ENCODE results near the gene HOXB2. TPM values are rescaled to one million over a fixed set of nuclear protein-coding genes. Genes with fewer than 3 reads are reported as not detected.

The HOXB2 gene
- total RNA-seq, 2 donors from 2014 or later: 4.8 to 5.5 TPM

GRCh38 chr17:48556576-48557401, 11.9 kb upstream of the HOXB2 start:
- H3K9me3 ChIP-seq: no peaks in the 10 kb centered on the region
- H3K4me3 ChIP-seq: no peak overlapping the region
- H3K27me3 ChIP-seq: peaks cover 0 to 7% of the 10 kb centered on the region in 2 donors
- no peak for DNase-seq (ENCODE audit: low spot score)
- TF ChIP-seq, protein P1, sequence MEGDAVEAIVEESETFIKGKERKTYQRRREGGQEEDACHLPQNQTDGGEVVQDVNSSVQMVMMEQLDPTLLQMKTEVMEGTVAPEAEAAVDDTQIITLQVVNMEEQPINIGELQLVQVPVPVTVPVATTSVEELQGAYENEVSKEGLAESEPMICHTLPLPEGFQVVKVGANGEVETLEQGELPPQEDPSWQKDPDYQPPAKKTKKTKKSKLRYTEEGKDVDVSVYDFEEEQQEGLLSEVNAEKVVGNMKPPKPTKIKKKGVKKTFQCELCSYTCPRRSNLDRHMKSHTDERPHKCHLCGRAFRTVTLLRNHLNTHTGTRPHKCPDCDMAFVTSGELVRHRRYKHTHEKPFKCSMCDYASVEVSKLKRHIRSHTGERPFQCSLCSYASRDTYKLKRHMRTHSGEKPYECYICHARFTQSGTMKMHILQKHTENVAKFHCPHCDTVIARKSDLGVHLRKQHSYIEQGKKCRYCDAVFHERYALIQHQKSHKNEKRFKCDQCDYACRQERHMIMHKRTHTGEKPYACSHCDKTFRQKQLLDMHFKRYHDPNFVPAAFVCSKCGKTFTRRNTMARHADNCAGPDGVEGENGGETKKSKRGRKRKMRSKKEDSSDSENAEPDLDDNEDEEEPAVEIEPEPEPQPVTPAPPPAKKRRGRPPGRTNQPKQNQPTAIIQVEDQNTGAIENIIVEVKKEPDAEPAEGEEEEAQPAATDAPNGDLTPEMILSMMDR (IDR thresholded peaks at IDR 0.05): no peak
- H3K27ac ChIP-seq: no peak overlapping the region
- peaks cover 0 to 22% of the 10 kb centered on the region in 2 donors for H3K4me1 ChIP-seq
- H3K36me3 ChIP-seq: no peaks in the 10 kb centered on the region

- Histone ChIP-seq H3K4me3 (no peak overlapping the region), H3K4me1 (peaks cover 0 to 22% of the 10 kb centered on the region in 2 donors), H3K27ac (no peak overlapping the region), H3K27me3 (peaks cover 0 to 7% of the 10 kb centered on the region in 2 donors), H3K9me3 (no peaks in the 10 kb centered on the region), H3K36me3 (no peaks in the 10 kb centered on the region)
- DNase-seq (ENCODE audit: low spot score): no peak
- TF ChIP-seq, protein P1 (IDR thresholded peaks at IDR 0.05): no peak
Observed at GRCh38 chr17:48556229-48556575, 11.3 kb upstream of the HOXB2 start.

- H3K27ac ChIP-seq: peak overlapping the region; percentile 56 to 66
- H3K36me3 ChIP-seq: no peaks in the 10 kb centered on the region
- H3K4me1 ChIP-seq: peaks cover 0 to 22% of the 10 kb centered on the region in 2 donors
- no peaks in the 10 kb centered on the region for H3K9me3 ChIP-seq
- TF ChIP-seq, protein P1 (IDR thresholded peaks at IDR 0.05): peak in 1 of 2 donors; percentile 47
- peak overlapping the region; percentile 22 to 47 for H3K4me3 ChIP-seq
- DNase-seq (ENCODE audit: low spot score): no peak
- H3K27me3 ChIP-seq: peaks cover under 1 to 7% of the 10 kb centered on the region in 2 donors
Observed at GRCh38 chr17:48555258-48556228, 10.6 kb upstream of the HOXB2 start.

DNA sequence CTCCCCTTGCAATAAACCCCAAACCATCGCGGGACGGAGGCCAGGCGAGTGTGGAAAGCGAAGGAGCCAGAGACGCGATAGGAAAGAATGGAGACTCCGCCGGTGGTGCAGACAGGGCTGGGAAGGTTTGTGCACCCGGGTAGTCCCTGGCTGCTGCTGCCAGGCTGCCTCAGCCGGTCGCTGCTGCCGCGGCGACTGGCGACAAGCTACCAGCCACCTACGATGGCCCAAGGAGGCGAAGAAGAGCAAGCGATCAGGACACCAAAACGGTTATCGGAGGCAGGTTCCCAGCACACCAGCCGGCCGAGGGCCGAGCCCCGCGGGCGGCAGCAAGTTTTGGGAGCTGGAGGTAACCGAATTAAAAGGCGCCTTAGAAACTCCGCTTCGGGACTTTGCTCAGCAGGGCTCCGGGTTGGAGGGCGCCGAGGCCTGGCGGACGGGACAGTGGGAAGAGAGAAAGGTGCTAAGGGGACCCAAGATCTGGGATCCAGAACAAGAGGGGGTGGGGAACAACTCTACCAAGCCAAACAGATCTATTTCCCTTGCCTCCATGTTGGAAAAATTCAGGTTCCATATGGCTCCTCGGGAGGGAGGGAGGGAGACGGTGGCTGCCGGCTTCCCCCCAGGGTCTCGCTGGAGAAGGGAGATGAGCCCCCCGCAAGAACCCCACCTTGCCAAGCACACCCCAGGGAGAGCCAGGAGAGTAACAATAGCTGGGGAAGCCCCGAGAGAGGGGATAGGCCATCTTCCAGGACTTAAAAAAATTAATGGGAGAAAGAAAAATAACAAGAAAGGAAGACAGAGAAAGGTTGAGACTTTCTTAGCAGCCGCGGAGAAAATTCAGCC, 9.7 kb upstream of the HOXB2 start:
- TF ChIP-seq, protein P1 (IDR thresholded peaks at IDR 0.05): no peak
- peak overlapping the region; percentile 13 to 56 for H3K27ac ChIP-seq
- DNase-seq (ENCODE audit: low spot score): no peak
- H3K4me1 ChIP-seq: peaks cover 0 to 22% of the 10 kb centered on the region in 2 donors
- peaks cover 4 to 7% of the 10 kb centered on the region in 2 donors for H3K27me3 ChIP-seq
- H3K9me3 ChIP-seq: no peaks in the 10 kb centered on the region
- H3K36me3 ChIP-seq: no peaks in the 10 kb centered on the region
- H3K4me3 ChIP-seq: peak overlapping the region; percentile 28 to 47

- Histone ChIP-seq H3K9me3 (no peaks in the 10 kb centered on the region), H3K4me1 (peaks cover 0 to 22% of the 10 kb centered on the region in 2 donors), H3K4me3 (no peak overlapping the region), H3K27me3 (peaks cover 4 to 7% of the 10 kb centered on the region in 2 donors), H3K36me3 (no peaks in the 10 kb centered on the region), H3K27ac (peak overlapping the region; percentile 9 to 56)
- TF ChIP-seq, protein P1 (IDR thresholded peaks at IDR 0.05): no peak
- no peak for DNase-seq (ENCODE audit: low spot score)
Observed at GRCh38 chr17:48553826-48554225, 8.9 kb upstream of the HOXB2 start.
